HCT116 (cell line): Measurements from ENCODE around the gene LOXL1. TPM values are rescaled to one million over a fixed set of nuclear protein-coding genes. Genes with fewer than 3 reads are reported as not detected.

Experiments used
- ATAC-seq: fragments of 200-7000 bp; cut with Tn5 transposase; 2 replicates; pipeline ENCODE4 v1.9.1; 2020; ENCODE audit warnings: mild to moderate bottlenecking, moderate library complexity
- BruUV-seq: library from RNA; stranded (reverse); fragments of 400-500 nt; replicated peaks from 2 replicates; lab custom pipeline; 2021; lab: Mats Ljungman, UMichigan
- CTCF ChIA-PET: fragments of 300-600 bp; sonication (Branson Sonifier 250); formaldehyde crosslinking; loops from one replicate; lab custom pipeline; 2021; ENCODE audit warnings: antibody characterized with exemption; lab: Charles Lee
- POLR2A ChIA-PET: fragments of 300-600, 350-600 bp; sonication (Branson Sonifier 250); formaldehyde crosslinking; loops from one replicate; lab custom pipeline; 2021; ENCODE audit warnings: antibody characterized with exemption; lab: Charles Lee
- RAD21 ChIA-PET, 2 experiments: fragments of 300-600 bp; sonication (Branson Sonifier 250); formaldehyde crosslinking; loops; one replicate each; lab custom pipeline; 2023; ENCODE audit warnings: low total read pairs in 2 of 2; ENCODE audit not compliant: uncharacterized antibody in 2 of 2, unreplicated experiment in 2 of 2, low non-redundant PET in 1 of 2; lab: Charles Lee
- DNase-seq: peaks from one replicate; pipeline ENCODE4 v3.0.0-alpha.2; 2010; ENCODE audit warnings: low read depth, low spot score
- H2AFZ ChIP-seq: fragments of 200-600 bp; shearing (Covaris generic), sonication (generic); 2 replicates; pipeline ENCODE4 v1.6.1; 2017; ENCODE audit warnings: low read depth, mixed run types, mixed read lengths, antibody characterized with exemption, low read length; ENCODE audit not compliant: poor library complexity, severe bottlenecking
- H3K27ac ChIP-seq: 2 replicates; pipeline ENCODE4 v1.5.1; 2012; ENCODE audit warnings: low read depth, low read length
- H3K27me3 ChIP-seq: fragments of 200-600 bp; sonication (generic); 2 replicates; pipeline ENCODE4 v1.6.1; 2016; ENCODE audit warnings: mixed run types, low read length, mixed read lengths; ENCODE audit not compliant: insufficient read depth
- H3K36me3 ChIP-seq, 2 experiments: fragments of 200-500 bp in 1 of 2; fragments of 200-600 bp in 1 of 2; sonication (Bioruptor generic) in 1 of 2; sonication (generic) in 1 of 2; 2 replicates each; pipeline versions ENCODE4 v1.5.1 to v1.6.1; 2014 to 2016; ENCODE audit warnings: low read length in 2 of 2, inconsistent platforms in 1 of 2, mixed read lengths in 1 of 2, mixed run types in 1 of 2; ENCODE audit not compliant: insufficient read depth in 2 of 2, control insufficient read depth in 1 of 2
- H3K4me1 ChIP-seq, 2 experiments: fragments of 200-600 bp in 1 of 2; sonication (generic) in 1 of 2; 2 replicates each; pipeline versions ENCODE4 v1.5.1 to v1.6.1; 2012 to 2017; ENCODE audit warnings: low read length in 2 of 2, inconsistent platforms in 1 of 2, mild to moderate bottlenecking in 1 of 2, mixed read lengths in 1 of 2, mixed run types in 1 of 2, moderate library complexity in 1 of 2; ENCODE audit not compliant: insufficient read depth in 2 of 2, control insufficient read depth in 1 of 2
- H3K4me2 ChIP-seq: fragments of 200-600 bp; sonication (generic); 2 replicates; pipeline ENCODE4 v1.6.1; 2017; ENCODE audit warnings: mixed run types, low read length, mixed read lengths
- H3K4me3 ChIP-seq, 2 experiments: fragments of 200-600 bp in 1 of 2; sonication (generic) in 1 of 2; replicated peaks in 1 of 2; 2 replicates each; pipeline ENCODE4 v1.5.1; 2011 to 2016; ENCODE audit warnings: low read length in 2 of 2, control low read depth in 1 of 2, low read depth in 1 of 2, mild to moderate bottlenecking in 1 of 2, mixed read lengths in 1 of 2, mixed run types in 1 of 2
- H3K79me2 ChIP-seq: fragments of 200-600 bp; sonication (generic); 2 replicates; pipeline ENCODE4 v1.6.1; 2017; ENCODE audit warnings: mild to moderate bottlenecking, mixed run types, low read length, moderate library complexity, mixed read lengths; ENCODE audit not compliant: insufficient read depth
- H3K9ac ChIP-seq: fragments of 200-600 bp; sonication (generic); 2 replicates; pipeline ENCODE4 v1.6.1; 2016; ENCODE audit warnings: low read length, mixed read lengths
- H3K9me2 ChIP-seq: fragments of 200-600 bp; sonication (generic), shearing (Covaris generic); 2 replicates; pipeline ENCODE4 v1.6.1; 2017; ENCODE audit warnings: mixed run types, mild to moderate bottlenecking, moderate library complexity; ENCODE audit not compliant: insufficient read depth
- H3K9me3 ChIP-seq, 2 experiments: fragments of 200-500 bp in 1 of 2; fragments of 200-600 bp in 1 of 2; sonication (Bioruptor generic) in 1 of 2; sonication (generic) in 1 of 2; 2 replicates each; pipeline ENCODE4 v1.6.1; 2014 to 2017; ENCODE audit warnings: low read length in 2 of 2, mixed read lengths in 2 of 2, inconsistent platforms in 1 of 2, low read depth in 1 of 2, mild to moderate bottlenecking in 1 of 2, mixed run types in 1 of 2, moderate library complexity in 1 of 2; ENCODE audit not compliant: control insufficient read depth in 1 of 2, insufficient read depth in 1 of 2
- H4K20me1 ChIP-seq: fragments of 200-600 bp; sonication (generic), shearing (Covaris generic); 2 replicates; pipeline ENCODE4 v1.6.1; 2017; ENCODE audit warnings: mixed run types, mild to moderate bottlenecking, moderate library complexity; ENCODE audit not compliant: insufficient read depth
- CEBPB ChIP-seq: IDR thresholded peaks from 2 replicates; pipeline ENCODE4 v1.6.1; 2012; ENCODE audit warnings: low read depth
- EGR1 ChIP-seq: IDR thresholded peaks from 2 replicates; pipeline ENCODE4 v1.6.1; 2012; ENCODE audit warnings: low read depth
- ELF1 ChIP-seq: IDR thresholded peaks from 2 replicates; pipeline ENCODE4 v1.6.1; 2012; ENCODE audit warnings: low read depth, borderline replicate concordance
- EZH2 ChIP-seq: fragments of 200-600 bp; sonication (generic); IDR thresholded peaks from 2 replicates; pipeline ENCODE4 v1.6.1; 2017; ENCODE audit warnings: antibody characterized with exemption, mixed run types
- MAX ChIP-seq: IDR thresholded peaks from 2 replicates; pipeline ENCODE4 v1.6.1; 2012
- POLR2A ChIP-seq: IDR thresholded peaks from 2 replicates; pipeline ENCODE4 v1.7.0; 2011; ENCODE audit warnings: borderline replicate concordance; ENCODE audit not compliant: insufficient read depth, insufficient read length; ENCODE audit errors: extremely low read depth
- POLR2AphosphoS5 ChIP-seq: IDR thresholded peaks from 2 replicates; pipeline ENCODE4 v1.6.1; 2011; ENCODE audit warnings: mild to moderate bottlenecking, low read depth, low read length, moderate library complexity
- RAD21 ChIP-seq: IDR thresholded peaks from 2 replicates; pipeline ENCODE4 v1.6.1; 2012; ENCODE audit warnings: low read depth, mild to moderate bottlenecking
- SP1 ChIP-seq: IDR thresholded peaks from 2 replicates; pipeline ENCODE4 v1.6.1; 2012; ENCODE audit warnings: low read depth
- SRF ChIP-seq: IDR thresholded peaks from 2 replicates; pipeline ENCODE4 v1.6.1; 2012; ENCODE audit warnings: low read depth
- TCF7L2 ChIP-seq: IDR thresholded peaks from 2 replicates; pipeline ENCODE4 v1.7.0; 2011; ENCODE audit warnings: borderline replicate concordance, inconsistent platforms; ENCODE audit not compliant: insufficient read depth, insufficient read length; ENCODE audit errors: extremely low read depth
- YY1 ChIP-seq: IDR thresholded peaks from 2 replicates; pipeline ENCODE4 v1.6.1; 2011; ENCODE audit warnings: low read length, low read depth, moderate library complexity, mild to moderate bottlenecking; ENCODE audit not compliant: insufficient replicate concordance; ENCODE audit errors: extremely low read depth
- ZFX ChIP-seq: fragments of 450-650 bp; IDR thresholded peaks from 2 replicates; pipeline ENCODE4 v1.6.1; 2017
- ZNF274 ChIP-seq: fragments of 200-500 bp; sonication (Bioruptor generic); IDR thresholded peaks from 2 replicates; pipeline ENCODE4 v1.6.1; 2014; ENCODE audit warnings: mild to moderate bottlenecking, low read depth, low read length, inconsistent platforms
- intact Hi-C: fragments of 100-400 bp; cut with micrococcal nuclease; formaldehyde crosslinking; loops from 2 replicates; pipeline ENCODE4 v1.10.0; 2022
- total RNA-seq: library from RNA; stranded (reverse); gene quantifications from one replicate; pipeline ENCODE4 v1.2.1, GENCODE V29; 2021; ENCODE audit not compliant: unreplicated experiment
- TF ChIP-seq, protein P1 (sequence below), 3 experiments: fragments of 200-600 bp in 1 of 3; sonication (generic) in 1 of 3; IDR thresholded peaks in 2 of 3; conservative IDR thresholded peaks in 1 of 3; 2 replicates each; pipeline ENCODE4 v1.5.1; 2012 to 2017; ENCODE audit warnings: low read depth in 2 of 3, low read length in 2 of 3, antibody characterized with exemption in 1 of 3, borderline replicate concordance in 1 of 3, control low read depth in 1 of 3, mild to moderate bottlenecking in 1 of 3, mixed read lengths in 1 of 3, mixed run types in 1 of 3, moderate library complexity in 1 of 3; ENCODE audit not compliant: insufficient read depth in 1 of 3

The LOXL1 gene
- total RNA-seq, 1 experiment from 2014 or later: 14.9 TPM

DNA sequence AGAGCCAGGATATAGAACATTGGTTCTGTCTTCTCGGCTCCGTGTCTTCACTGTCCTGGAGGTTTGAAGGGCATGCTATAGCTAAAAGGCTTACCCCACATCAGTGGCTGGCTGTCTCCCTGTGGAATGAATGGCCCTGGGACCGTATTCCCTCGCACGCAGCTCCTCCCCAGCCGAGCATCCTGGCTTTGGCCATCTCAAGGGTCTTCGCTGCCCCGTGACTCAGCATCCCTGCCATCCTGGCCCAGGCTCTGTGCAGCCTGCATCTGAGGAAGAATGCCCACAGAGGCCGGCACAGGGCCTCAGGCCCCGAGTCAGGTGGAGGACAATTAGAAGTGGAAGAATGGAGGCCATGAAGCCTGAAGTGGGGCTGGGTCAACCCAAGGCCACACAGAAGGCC, 11.0 kb downstream of the LOXL1 start:
- Histone ChIP-seq H3K9ac (no peak overlapping the region), H2AFZ (no peak overlapping the region), H3K4me3 (no peak overlapping the region), H3K9me3 (no peaks in the 10 kb centered on the region), H3K36me3 (no peaks in the 10 kb centered on the region), H3K27me3 (no peaks in the 10 kb centered on the region), H4K20me1 (no peaks in the 10 kb centered on the region), H3K9me2 (no peaks in the 10 kb centered on the region), H3K27ac (no peak overlapping the region)
- ChIA-PET POLR2A (no interaction called here), CTCF (interaction anchor here (1.9 kb wide), 1 partner anchor 10 kb away, joined by 9 read pairs; no protein-coding TSS in a partner anchor), RAD21 (no interaction called here)
- BruUV-seq: no TSS peak
- no peak for DNase-seq
- intact Hi-C loops: no loop called here
- ATAC-seq: no peak
- TF ChIP-seq POLR2A: no peak
- no peak for TF ChIP-seq POLR2AphosphoS5
- TF ChIP-seq ZNF274: no peak
- TF ChIP-seq SRF: no peak
- TF ChIP-seq, protein P1, sequence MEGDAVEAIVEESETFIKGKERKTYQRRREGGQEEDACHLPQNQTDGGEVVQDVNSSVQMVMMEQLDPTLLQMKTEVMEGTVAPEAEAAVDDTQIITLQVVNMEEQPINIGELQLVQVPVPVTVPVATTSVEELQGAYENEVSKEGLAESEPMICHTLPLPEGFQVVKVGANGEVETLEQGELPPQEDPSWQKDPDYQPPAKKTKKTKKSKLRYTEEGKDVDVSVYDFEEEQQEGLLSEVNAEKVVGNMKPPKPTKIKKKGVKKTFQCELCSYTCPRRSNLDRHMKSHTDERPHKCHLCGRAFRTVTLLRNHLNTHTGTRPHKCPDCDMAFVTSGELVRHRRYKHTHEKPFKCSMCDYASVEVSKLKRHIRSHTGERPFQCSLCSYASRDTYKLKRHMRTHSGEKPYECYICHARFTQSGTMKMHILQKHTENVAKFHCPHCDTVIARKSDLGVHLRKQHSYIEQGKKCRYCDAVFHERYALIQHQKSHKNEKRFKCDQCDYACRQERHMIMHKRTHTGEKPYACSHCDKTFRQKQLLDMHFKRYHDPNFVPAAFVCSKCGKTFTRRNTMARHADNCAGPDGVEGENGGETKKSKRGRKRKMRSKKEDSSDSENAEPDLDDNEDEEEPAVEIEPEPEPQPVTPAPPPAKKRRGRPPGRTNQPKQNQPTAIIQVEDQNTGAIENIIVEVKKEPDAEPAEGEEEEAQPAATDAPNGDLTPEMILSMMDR (IDR thresholded peaks at IDR 0.05 in 2 of 3, conservative IDR thresholded peaks at IDR 0.05 in 1 of 3; ENCODE audit: borderline replicate concordance in 1 of 3, insufficient read depth in 1 of 3, low read depth in 2 of 3, low read length in 2 of 3): no peak
- no peak for TF ChIP-seq EGR1
- TF ChIP-seq YY1: no peak
- TF ChIP-seq ZFX: no peak
- no peak for TF ChIP-seq MAX
- TF ChIP-seq RAD21: no peak
- TF ChIP-seq ELF1: no peak
- TF ChIP-seq TCF7L2: no peak
- TF ChIP-seq EZH2: no peak
- TF ChIP-seq SP1: no peak
- TF ChIP-seq CEBPB: no peak
- TF ChIP-seq, all 23 proteins: peak for 0
- peaks cover 0 to 18% of the 10 kb centered on the region in 2 experiments; a peak in 2 of 4 replicates for H3K4me1 ChIP-seq
- no peak overlapping the region for H3K4me2 ChIP-seq
- no peaks in the 10 kb centered on the region for H3K79me2 ChIP-seq
